SK-MEL-5 (cell line): ENCODE measurements around the gene CLGN. TPM values are rescaled to one million over a fixed set of nuclear protein-coding genes. Genes with fewer than 3 reads are reported as not detected.
"Not testable (repeated sequence)": the region's sequence is repeated elsewhere in the genome, so short reads cannot be mapped to it uniquely, and the experiment has no call there.

Experiments
- DNase-seq: peaks from one replicate; pipeline ENCODE4 v3.0.0-alpha.2; 2016; ENCODE audit warnings: low read depth, low spot score
- in situ Hi-C: cut with HindIII; loops from 2 replicates; pipeline ENCODE4 v1.10.0; 2016; ENCODE audit warnings: low sequenced_read_pairs, high pct_unique_total_duplicates, low pct_unique_long_range_greater_than_20kb
- polyA plus RNA-seq, 2 experiments: library from polyadenylated mRNA; depleted of rRNA; stranded (reverse); fragments of >200 nt; gene quantifications; 2 replicates each; pipeline ENCODE4 v1.2.3, GENCODE V29; 2015
- total RNA-seq: library from RNA; depleted of rRNA; stranded (reverse); fragments of >200 nt; shearing (Covaris generic); gene quantifications from 2 replicates; pipeline ENCODE4 v1.2.3, GENCODE V29; 2014; rRNA removed

The CLGN gene
- 0.08 and 0.21 TPM in 2 replicates for total RNA-seq
- polyA plus RNA-seq (2015; cell fraction: cytosol; rRNA removed), result 0.09 and 0.44 TPM in 2 replicates
- 0.09 TPM in 1 of 2 replicates, not detected in the other for polyA plus RNA-seq (2015; cell fraction: nucleus; rRNA removed)

GRCh38 chr4:140427106-140427918, at the start of gene CLGN:
TSS of gene CLGN (minus strand) at chr4:140427648. CDS start at chr4:140413078, 14,570 bp downstream.
- peak; percentile 44 for DNase-seq
- in situ Hi-C loops, result no loop called here

GRCh38 chr4:140472156-140472555, 44.7 kb upstream of the CLGN start:
- in situ Hi-C loops, result no loop called here
- peak; percentile 22 for DNase-seq

- no peak for DNase-seq
- in situ Hi-C loops, result no loop called here
Observed at GRCh38 chr4:140469791-140470733, 42.6 kb upstream of the CLGN start.

GRCh38 chr4:140466146-140466545, 38.7 kb upstream of the CLGN start:
- in situ Hi-C loops, result no loop called here
- DNase-seq, result no peak

- DNase-seq, result no peak
- in situ Hi-C loops, result no loop called here
Observed at GRCh38 chr4:140463614-140464013, 36.2 kb upstream of the CLGN start.

- in situ Hi-C loops, result no loop called here
- no peak for DNase-seq
Observed at GRCh38 chr4:140463182-140463581, 35.7 kb upstream of the CLGN start.

- in situ Hi-C loops, result no loop called here
- no peak for DNase-seq
Observed at GRCh38 chr4:140450352-140450751, 22.9 kb upstream of the CLGN start.

- in situ Hi-C loops, result no loop called here
- DNase-seq, result no peak
Observed at GRCh38 chr4:140448830-140449229, 21.4 kb upstream of the CLGN start.

- in situ Hi-C loops, result no loop called here
- DNase-seq, result no peak
Observed at GRCh38 chr4:140448162-140448561, 20.7 kb upstream of the CLGN start.

GRCh38 chr4:140444347-140444746, 16.9 kb upstream of the CLGN start:
- in situ Hi-C loops, DNase-seq: not testable (repeated sequence)

- no peak for DNase-seq
- in situ Hi-C loops, result no loop called here
Observed at GRCh38 chr4:140439644-140440142, 12.2 kb upstream of the CLGN start.

- DNase-seq, result no peak
- in situ Hi-C loops, result no loop called here
Observed at GRCh38 chr4:140427919-140428471, 547 bp upstream of the CLGN start.

- no peak for DNase-seq
- in situ Hi-C loops, result no loop called here
Observed at GRCh38 chr4:140426610-140427105, 790 bp downstream of the CLGN start.

GRCh38 chr4:140423106-140423505, 4.3 kb downstream of the CLGN start:
- in situ Hi-C loops, result no loop called here
- DNase-seq, result no peak

GRCh38 chr4:140413130-140413969, 14.1 kb downstream of the CLGN start:
- DNase-seq, in situ Hi-C loops: not testable (repeated sequence)

GRCh38 chr4:140408974-140409373, 18.5 kb downstream of the CLGN start:
- in situ Hi-C loops, result no loop called here
- DNase-seq, result no peak

- in situ Hi-C loops, result no loop called here
- DNase-seq, result no peak
Observed at GRCh38 chr4:140406292-140406691, 21.2 kb downstream of the CLGN start.
